Measurements from ENCODE around the gene UNC5B.

The UNC5B gene

DNA sequence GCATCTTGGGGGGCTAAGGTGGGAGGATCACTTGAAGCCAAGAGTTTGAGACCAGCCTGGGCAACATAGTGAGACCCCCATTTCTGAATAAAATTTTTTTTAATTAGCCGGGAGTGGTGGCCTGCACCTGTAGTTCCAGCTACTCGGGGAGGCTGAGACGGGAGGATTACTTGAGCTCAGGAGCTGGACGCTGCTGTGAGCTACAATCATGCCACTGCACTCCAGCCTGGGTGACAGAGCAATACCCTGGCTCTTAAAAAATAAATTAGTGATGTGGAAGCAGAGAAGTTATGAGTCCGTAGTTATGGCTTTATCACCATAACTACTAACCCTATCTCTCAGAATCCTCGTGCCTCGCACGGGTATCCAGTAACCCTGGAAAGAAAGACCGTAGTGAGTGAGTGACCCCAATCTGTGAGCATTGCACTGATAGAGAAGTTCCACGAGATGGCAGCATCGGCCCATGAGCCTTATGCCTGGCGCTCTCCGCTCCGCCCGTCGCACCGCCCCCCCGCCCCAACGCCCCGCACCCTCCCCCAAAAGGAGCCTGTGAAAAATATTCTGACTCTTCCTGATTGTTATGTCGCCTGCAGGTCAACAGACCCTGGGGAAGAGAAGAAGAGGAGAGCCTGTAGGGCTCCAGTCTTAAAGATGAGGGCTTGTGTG is 101.8 kb downstream of the UNC5B start:
- Mint-ChIP-seq H3K4me3 (peak overlapping the region; percentile 54), H3K4me1 (peaks cover 54% of the 10 kb centered on the region), H3K27ac (no peak overlapping the region), H3K27me3 (ENCODE audit: low read depth, poor library complexity) (peaks cover 26% of the 10 kb centered on the region), H3K9me3 (no peaks in the 10 kb centered on the region), H3K36me3 (ENCODE audit: low read depth) (no peaks in the 10 kb centered on the region)
- DNase-seq, result peak; percentile 70
- TF ChIP-seq, protein P1, sequence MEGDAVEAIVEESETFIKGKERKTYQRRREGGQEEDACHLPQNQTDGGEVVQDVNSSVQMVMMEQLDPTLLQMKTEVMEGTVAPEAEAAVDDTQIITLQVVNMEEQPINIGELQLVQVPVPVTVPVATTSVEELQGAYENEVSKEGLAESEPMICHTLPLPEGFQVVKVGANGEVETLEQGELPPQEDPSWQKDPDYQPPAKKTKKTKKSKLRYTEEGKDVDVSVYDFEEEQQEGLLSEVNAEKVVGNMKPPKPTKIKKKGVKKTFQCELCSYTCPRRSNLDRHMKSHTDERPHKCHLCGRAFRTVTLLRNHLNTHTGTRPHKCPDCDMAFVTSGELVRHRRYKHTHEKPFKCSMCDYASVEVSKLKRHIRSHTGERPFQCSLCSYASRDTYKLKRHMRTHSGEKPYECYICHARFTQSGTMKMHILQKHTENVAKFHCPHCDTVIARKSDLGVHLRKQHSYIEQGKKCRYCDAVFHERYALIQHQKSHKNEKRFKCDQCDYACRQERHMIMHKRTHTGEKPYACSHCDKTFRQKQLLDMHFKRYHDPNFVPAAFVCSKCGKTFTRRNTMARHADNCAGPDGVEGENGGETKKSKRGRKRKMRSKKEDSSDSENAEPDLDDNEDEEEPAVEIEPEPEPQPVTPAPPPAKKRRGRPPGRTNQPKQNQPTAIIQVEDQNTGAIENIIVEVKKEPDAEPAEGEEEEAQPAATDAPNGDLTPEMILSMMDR (IDR thresholded peaks at IDR 0.05), result peak; percentile 95

DNA sequence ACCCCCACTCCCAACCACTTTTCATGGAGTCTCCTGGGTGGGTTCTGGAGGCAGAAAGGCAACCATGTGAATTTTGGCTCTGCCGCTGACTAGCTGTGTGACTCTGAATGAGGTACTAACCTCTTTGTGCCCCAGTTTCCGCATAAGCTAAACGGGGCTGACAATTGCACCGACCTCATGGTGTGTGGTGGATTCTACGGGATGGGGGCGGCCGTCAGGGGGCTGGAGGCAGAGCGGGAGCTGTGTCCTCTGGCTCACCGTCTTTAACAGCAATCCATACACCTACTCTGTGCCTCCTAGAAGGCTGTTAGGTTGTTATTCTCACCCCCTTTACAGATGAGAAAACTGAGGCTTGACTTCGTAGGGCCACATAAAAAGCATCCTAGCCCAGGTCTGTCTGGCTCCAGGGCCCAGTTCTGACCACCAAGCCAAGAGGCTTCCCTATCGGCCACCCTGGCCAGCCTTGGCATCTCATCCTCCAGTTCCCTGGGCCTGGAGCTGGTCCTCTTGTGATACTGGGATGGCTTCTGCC is 102.4 kb downstream of the UNC5B start:
- H3K27me3 Mint-ChIP-seq (ENCODE audit: low read depth, poor library complexity), result peaks cover 22% of the 10 kb centered on the region
- DNase-seq, result no peak
- peaks cover 53% of the 10 kb centered on the region for H3K4me1 Mint-ChIP-seq
- no peak overlapping the region for H3K27ac Mint-ChIP-seq
- no peaks in the 10 kb centered on the region for H3K9me3 Mint-ChIP-seq
- H3K4me3 Mint-ChIP-seq, result peak overlapping the region; percentile 54
- H3K36me3 Mint-ChIP-seq (ENCODE audit: low read depth), result no peaks in the 10 kb centered on the region
- TF ChIP-seq, protein P1 (IDR thresholded peaks at IDR 0.05), result no peak

- Mint-ChIP-seq H3K36me3 (ENCODE audit: low read depth) (no peaks in the 10 kb centered on the region), H3K9me3 (no peaks in the 10 kb centered on the region), H3K4me3 (no peak overlapping the region), H3K27me3 (ENCODE audit: low read depth, poor library complexity) (peaks cover 25% of the 10 kb centered on the region), H3K27ac (peak overlapping the region; percentile 33), H3K4me1 (peaks cover 49% of the 10 kb centered on the region)
- TF ChIP-seq, protein P1 (IDR thresholded peaks at IDR 0.05), result no peak
- DNase-seq, result no peak
These were observed 103.9 kb downstream of the UNC5B start for GRCh38 chr10:71316056-71316785.

GRCh38 chr10:71316786-71317160 is 104.4 kb downstream of the UNC5B start:
- H3K36me3 Mint-ChIP-seq (ENCODE audit: low read depth), result no peaks in the 10 kb centered on the region
- no peaks in the 10 kb centered on the region for H3K9me3 Mint-ChIP-seq
- H3K4me3 Mint-ChIP-seq, result peak overlapping the region; percentile 3
- DNase-seq, result no peak
- TF ChIP-seq, protein P1 (IDR thresholded peaks at IDR 0.05), result no peak
- H3K4me1 Mint-ChIP-seq, result peaks cover 49% of the 10 kb centered on the region
- peak overlapping the region; percentile 33 for H3K27ac Mint-ChIP-seq
- peaks cover 25% of the 10 kb centered on the region for H3K27me3 Mint-ChIP-seq (ENCODE audit: low read depth, poor library complexity)

DNA sequence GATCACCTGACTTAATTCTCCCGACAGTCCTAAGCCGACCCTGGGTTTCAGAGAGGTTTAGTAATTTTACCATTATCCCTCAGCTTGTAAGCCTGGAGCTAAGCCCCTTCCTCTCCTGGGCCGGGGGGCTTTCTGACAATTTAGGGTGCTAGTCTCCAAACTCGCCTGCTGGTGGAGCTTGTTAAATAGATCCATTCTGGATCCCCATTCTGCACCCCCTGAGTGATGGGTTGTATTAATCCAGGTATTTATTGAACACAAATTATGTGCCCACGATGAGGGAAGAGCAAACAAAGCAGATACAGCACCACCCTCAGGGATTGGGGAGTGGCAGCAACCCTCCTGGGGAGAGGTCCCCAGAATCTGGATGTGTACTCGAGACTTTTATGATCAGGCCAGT is 105.4 kb downstream of the UNC5B start:
- Mint-ChIP-seq H3K9me3 (no peaks in the 10 kb centered on the region), H3K4me3 (peak overlapping the region; percentile 38), H3K4me1 (peaks cover 47% of the 10 kb centered on the region), H3K27ac (no peak overlapping the region), H3K27me3 (ENCODE audit: low read depth, poor library complexity) (peaks cover 25% of the 10 kb centered on the region), H3K36me3 (ENCODE audit: low read depth) (peaks cover under 1% of the 10 kb centered on the region)
- no peak for DNase-seq
- TF ChIP-seq, protein P1 (IDR thresholded peaks at IDR 0.05), result no peak

Data from nephron progenitor cell (in vitro differentiated cells).